ENCODE measurements around the gene SLC27A3. TPM values are rescaled to one million over a fixed set of nuclear protein-coding genes. Genes with fewer than 3 reads are reported as not detected.

SLC27A3 gene
- total and polyA plus RNA-seq, 9 of the 15 experiments (the other 6 are each of a cell fraction or from before 2014, with no cell fraction given) = 0.57 to 5.2 (median 2.8) TPM

- TF ChIP-seq, protein P1, sequence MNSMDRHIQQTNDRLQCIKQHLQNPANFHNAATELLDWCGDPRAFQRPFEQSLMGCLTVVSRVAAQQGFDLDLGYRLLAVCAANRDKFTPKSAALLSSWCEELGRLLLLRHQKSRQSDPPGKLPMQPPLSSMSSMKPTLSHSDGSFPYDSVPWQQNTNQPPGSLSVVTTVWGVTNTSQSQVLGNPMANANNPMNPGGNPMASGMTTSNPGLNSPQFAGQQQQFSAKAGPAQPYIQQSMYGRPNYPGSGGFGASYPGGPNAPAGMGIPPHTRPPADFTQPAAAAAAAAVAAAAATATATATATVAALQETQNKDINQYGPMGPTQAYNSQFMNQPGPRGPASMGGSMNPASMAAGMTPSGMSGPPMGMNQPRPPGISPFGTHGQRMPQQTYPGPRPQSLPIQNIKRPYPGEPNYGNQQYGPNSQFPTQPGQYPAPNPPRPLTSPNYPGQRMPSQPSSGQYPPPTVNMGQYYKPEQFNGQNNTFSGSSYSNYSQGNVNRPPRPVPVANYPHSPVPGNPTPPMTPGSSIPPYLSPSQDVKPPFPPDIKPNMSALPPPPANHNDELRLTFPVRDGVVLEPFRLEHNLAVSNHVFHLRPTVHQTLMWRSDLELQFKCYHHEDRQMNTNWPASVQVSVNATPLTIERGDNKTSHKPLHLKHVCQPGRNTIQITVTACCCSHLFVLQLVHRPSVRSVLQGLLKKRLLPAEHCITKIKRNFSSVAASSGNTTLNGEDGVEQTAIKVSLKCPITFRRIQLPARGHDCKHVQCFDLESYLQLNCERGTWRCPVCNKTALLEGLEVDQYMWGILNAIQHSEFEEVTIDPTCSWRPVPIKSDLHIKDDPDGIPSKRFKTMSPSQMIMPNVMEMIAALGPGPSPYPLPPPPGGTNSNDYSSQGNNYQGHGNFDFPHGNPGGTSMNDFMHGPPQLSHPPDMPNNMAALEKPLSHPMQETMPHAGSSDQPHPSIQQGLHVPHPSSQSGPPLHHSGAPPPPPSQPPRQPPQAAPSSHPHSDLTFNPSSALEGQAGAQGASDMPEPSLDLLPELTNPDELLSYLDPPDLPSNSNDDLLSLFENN (IDR thresholded peaks at IDR 0.05; ENCODE audit: low read depth in 2 of 2, low read length in 2 of 2) = no peak
- TF ChIP-seq TFAM (CRISPR knock-in tag; conservative IDR thresholded peaks at IDR 0.05) (no peak), JUND (IDR thresholded peaks at IDR 0.05; ENCODE audit: borderline replicate concordance, low read depth, low read length) (peak; percentile 6; the same call in 1 of the 2 replicates), JUND (tag; IDR thresholded peaks at IDR 0.05; ENCODE audit: borderline replicate concordance, low read depth, low read length) (no peak; the same call in 2 of the 3 replicates), GTF2A2 (tag; IDR thresholded peaks at IDR 0.05) (no peak), GTF2E2 (tag; IDR thresholded peaks at IDR 0.05) (peak; percentile 55; the same call in 1 of the 2 replicates), TRIM25 (IDR thresholded peaks at IDR 0.05; ENCODE audit: borderline replicate concordance) (no peak), TBP (optimal IDR thresholded peaks at IDR 0.05; ENCODE audit: low read depth, low read length) (peak; percentile 57), TOE1 (IDR thresholded peaks at IDR 0.05; ENCODE audit: borderline replicate concordance) (no peak; the same call in 1 of the 2 replicates), TOE1 (CRISPR knock-in tag; IDR thresholded peaks at IDR 0.05; ENCODE audit: borderline replicate concordance, low read depth) (no peak), NFATC3 (IDR thresholded peaks at IDR 0.05) (no peak), KLF16 (IDR thresholded peaks at IDR 0.05) (no peak), BRD4 (IDR thresholded peaks at IDR 0.05) (peak; percentile 68; the same call in 1 of the 2 replicates), ZNF408 (CRISPR knock-in tag; IDR thresholded peaks at IDR 0.05; ENCODE audit: low read depth) (no peak), CEBPB (tag; IDR thresholded peaks at IDR 0.05) (no peak), SAFB2 (IDR thresholded peaks at IDR 0.05; ENCODE audit: borderline replicate concordance, low read depth, low read length, severe bottlenecking) (no peak), CSDE1 (IDR thresholded peaks at IDR 0.05) (no peak), HEY1 (CRISPR knock-in tag; IDR thresholded peaks at IDR 0.05; ENCODE audit: borderline replicate concordance) (no peak), NFIX (CRISPR knock-in tag; IDR thresholded peaks at IDR 0.05; ENCODE audit: low read depth) (no peak), NCOA4 (IDR thresholded peaks at IDR 0.05; ENCODE audit: partially characterized antibody) (no peak)
- TF ChIP-seq, protein P2, sequence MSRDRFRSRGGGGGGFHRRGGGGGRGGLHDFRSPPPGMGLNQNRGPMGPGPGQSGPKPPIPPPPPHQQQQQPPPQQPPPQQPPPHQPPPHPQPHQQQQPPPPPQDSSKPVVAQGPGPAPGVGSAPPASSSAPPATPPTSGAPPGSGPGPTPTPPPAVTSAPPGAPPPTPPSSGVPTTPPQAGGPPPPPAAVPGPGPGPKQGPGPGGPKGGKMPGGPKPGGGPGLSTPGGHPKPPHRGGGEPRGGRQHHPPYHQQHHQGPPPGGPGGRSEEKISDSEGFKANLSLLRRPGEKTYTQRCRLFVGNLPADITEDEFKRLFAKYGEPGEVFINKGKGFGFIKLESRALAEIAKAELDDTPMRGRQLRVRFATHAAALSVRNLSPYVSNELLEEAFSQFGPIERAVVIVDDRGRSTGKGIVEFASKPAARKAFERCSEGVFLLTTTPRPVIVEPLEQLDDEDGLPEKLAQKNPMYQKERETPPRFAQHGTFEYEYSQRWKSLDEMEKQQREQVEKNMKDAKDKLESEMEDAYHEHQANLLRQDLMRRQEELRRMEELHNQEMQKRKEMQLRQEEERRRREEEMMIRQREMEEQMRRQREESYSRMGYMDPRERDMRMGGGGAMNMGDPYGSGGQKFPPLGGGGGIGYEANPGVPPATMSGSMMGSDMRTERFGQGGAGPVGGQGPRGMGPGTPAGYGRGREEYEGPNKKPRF (IDR thresholded peaks at IDR 0.05; ENCODE audit: low read depth, low read length) = no peak
These were observed 47.5 kb upstream of the SLC27A3 start, which contains the start of gene INTS3 (continued) for GRCh38 chr1:153727463-153728304.

All from K562 (cell line).